Tibial artery (tissue), 4 donors: ENCODE measurements around the gene YTHDF1.
"Not testable (repeated sequence)": the region's sequence is repeated elsewhere in the genome, so short reads cannot be mapped to it uniquely, and the experiment has no call there.

Source experiments
- DNase-seq, 2 donors: peaks; one replicate each; pipeline ENCODE4 v3.0.0-alpha.2; 2019
- H3K27ac ChIP-seq, 2 donors: fragments of 200-600 bp; sonication (generic) in 1 of 2; 1 replicate in 1 of 2; 2 replicates in 1 of 2; pipeline ENCODE4 v1.5.1; 2018 to 2019; ENCODE audit warnings: mild to moderate bottlenecking in 1 of 2
- H3K27me3 ChIP-seq, 2 donors: fragments of 200-600 bp; sonication (generic) in 1 of 2; one replicate each; pipeline versions ENCODE4 v1.5.1 to v1.6.0; 2016 to 2019
- H3K36me3 ChIP-seq, 3 donors: fragments of 200-600 bp; sonication (generic) in 2 of 3; one replicate each; pipeline ENCODE4 v1.5.1; 2016 to 2019; ENCODE audit warnings: mild to moderate bottlenecking in 2 of 3
- H3K4me1 ChIP-seq, 4 donors: fragments of 200-600 bp; sonication (generic) in 2 of 4; 1 replicate in 3 of 4; 2 replicates in 1 of 4; pipeline ENCODE4 v1.5.1; 2016 to 2019
- H3K4me3 ChIP-seq, 2 donors: fragments of 200-600 bp; sonication (generic) in 1 of 2; 1 replicate in 1 of 2; 2 replicates in 1 of 2; pipeline ENCODE4 v1.5.1; 2018 to 2019; ENCODE audit warnings: mild to moderate bottlenecking in 2 of 2
- H3K9me3 ChIP-seq, 3 donors: fragments of 200-600 bp; sonication (generic) in 1 of 3; one replicate each; pipeline ENCODE4 v1.5.1; 2016 to 2019
- intact Hi-C: fragments of 100-400 bp; cut with DNase I; formaldehyde crosslinking; loops from one replicate; pipeline ENCODE4 v1.15.0; 2023; ENCODE audit warnings: low total_unique reads
- TF ChIP-seq, protein P1 (sequence below), 2 experiments: fragments of 200-600 bp in 1 of 2; fragments of 450-650 bp in 1 of 2; IDR thresholded peaks; one replicate each; pipeline ENCODE4 v1.5.1; 2017 to 2019; ENCODE audit warnings: antibody characterized with exemption in 2 of 2, mild to moderate bottlenecking in 1 of 2, moderate library complexity in 1 of 2

Gene YTHDF1

DNA sequence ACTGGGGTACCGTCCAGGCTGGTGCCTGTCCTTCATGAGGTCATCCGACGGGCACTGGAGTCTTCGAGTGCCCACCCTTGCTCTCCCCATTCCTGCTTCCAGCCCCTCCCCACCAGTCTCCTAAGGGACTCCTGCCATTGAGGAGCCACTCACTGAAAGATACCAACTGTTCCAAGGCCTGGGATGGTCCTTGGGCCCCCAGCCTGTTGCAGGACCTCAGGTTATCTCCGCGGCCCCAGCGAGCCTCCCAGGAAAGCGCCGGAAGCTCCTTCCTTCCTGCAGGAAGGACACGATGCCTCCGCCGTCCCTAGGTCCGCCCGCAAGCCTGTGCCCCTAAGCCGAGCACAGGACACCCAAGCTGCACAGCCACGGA is 37.1 kb upstream of the YTHDF1 start:
- intact Hi-C loops = no loop called here
- Histone ChIP-seq H3K9me3 (no peaks in the 10 kb centered on the region), H3K27me3 (peaks cover 0 to 92% of the 10 kb centered on the region in 2 donors), H3K4me3 (peak overlapping the region in 1 of 2 donors; percentile 35), H3K27ac (no peak overlapping the region), H3K36me3 (no peaks in the 10 kb centered on the region), H3K4me1 (peaks cover 0 to 22% (median 16%) of the 10 kb centered on the region in 4 donors)
- TF ChIP-seq, protein P1, sequence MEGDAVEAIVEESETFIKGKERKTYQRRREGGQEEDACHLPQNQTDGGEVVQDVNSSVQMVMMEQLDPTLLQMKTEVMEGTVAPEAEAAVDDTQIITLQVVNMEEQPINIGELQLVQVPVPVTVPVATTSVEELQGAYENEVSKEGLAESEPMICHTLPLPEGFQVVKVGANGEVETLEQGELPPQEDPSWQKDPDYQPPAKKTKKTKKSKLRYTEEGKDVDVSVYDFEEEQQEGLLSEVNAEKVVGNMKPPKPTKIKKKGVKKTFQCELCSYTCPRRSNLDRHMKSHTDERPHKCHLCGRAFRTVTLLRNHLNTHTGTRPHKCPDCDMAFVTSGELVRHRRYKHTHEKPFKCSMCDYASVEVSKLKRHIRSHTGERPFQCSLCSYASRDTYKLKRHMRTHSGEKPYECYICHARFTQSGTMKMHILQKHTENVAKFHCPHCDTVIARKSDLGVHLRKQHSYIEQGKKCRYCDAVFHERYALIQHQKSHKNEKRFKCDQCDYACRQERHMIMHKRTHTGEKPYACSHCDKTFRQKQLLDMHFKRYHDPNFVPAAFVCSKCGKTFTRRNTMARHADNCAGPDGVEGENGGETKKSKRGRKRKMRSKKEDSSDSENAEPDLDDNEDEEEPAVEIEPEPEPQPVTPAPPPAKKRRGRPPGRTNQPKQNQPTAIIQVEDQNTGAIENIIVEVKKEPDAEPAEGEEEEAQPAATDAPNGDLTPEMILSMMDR (IDR thresholded peaks at IDR 0.05) = no peak
- DNase-seq = no peak

DNA sequence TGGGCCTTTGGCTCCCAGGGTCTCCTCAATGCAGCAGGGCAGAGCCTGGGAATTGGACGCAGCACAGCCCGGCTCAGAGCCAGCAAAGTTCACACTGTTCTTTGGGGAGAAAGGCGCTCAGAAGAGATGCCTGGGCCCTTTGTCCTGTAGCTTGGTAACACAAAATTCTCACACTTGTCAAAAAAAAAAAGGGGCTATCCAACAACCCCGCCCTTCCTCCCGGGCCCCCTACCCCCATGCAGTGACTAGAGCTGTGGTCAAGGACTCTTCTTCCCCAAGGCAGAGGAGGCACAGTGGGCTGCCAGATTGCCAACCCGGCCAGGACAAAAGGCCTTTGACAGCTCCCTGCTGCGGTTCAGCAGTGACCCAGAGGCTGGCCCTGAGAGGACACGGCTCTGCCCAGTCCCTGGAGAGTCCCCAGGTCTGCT is 36.4 kb upstream of the YTHDF1 start:
- intact Hi-C loops = no loop called here
- Histone ChIP-seq H3K9me3 (no peaks in the 10 kb centered on the region), H3K4me3 (no peak overlapping the region), H3K4me1 (peaks cover 0 to 22% (median 16%) of the 10 kb centered on the region in 4 donors), H3K27ac (no peak overlapping the region), H3K36me3 (no peaks in the 10 kb centered on the region), H3K27me3 (peaks cover 0 to 96% of the 10 kb centered on the region in 2 donors)
- DNase-seq = no peak
- TF ChIP-seq, protein P1 (IDR thresholded peaks at IDR 0.05) = no peak

DNA sequence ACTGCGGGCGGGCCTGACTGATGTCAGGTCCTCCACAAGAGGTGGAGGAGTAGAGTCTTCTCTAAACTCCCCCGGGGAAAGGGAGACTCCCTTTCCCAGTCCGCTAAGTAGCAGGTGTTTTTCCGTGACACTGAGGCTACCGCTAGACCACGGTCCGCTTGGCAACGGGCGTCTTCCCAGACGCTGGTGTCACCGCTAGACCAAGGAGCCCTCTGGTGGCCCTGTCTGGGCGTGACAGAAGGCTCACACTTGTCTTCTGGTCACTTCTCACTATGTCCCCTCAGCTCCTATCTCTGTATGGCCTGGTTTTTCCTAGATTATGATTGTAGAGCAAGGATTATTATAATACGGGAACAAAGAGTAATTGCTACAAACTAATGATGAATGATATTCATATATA is 35.4 kb upstream of the YTHDF1 start:
- intact Hi-C loops, DNase-seq: not testable (repeated sequence)

GRCh38 chr20:63249891-63250290 is 34.0 kb upstream of the YTHDF1 start:
- DNase-seq = no peak
- Histone ChIP-seq H3K4me3 (no peak overlapping the region), H3K36me3 (no peaks in the 10 kb centered on the region), H3K27me3 (peaks cover 0 to 96% of the 10 kb centered on the region in 2 donors), H3K4me1 (peaks cover 0 to 22% (median 16%) of the 10 kb centered on the region in 4 donors), H3K27ac (no peak overlapping the region), H3K9me3 (no peaks in the 10 kb centered on the region)
- TF ChIP-seq, protein P1 (IDR thresholded peaks at IDR 0.05) = no peak
- intact Hi-C loops = no loop called here

More for the DNA sequence above, 35.4 kb upstream of the YTHDF1 start:
- Histone ChIP-seq H3K27me3 (peaks cover 0 to 97% of the 10 kb centered on the region in 2 donors), H3K4me1 (peaks cover 0 to 25% (median 16%) of the 10 kb centered on the region in 4 donors)
- not testable (repeated sequence) for H3K36me3 ChIP-seq, H3K4me3 ChIP-seq, H3K9me3 ChIP-seq, H3K27ac ChIP-seq

DNA sequence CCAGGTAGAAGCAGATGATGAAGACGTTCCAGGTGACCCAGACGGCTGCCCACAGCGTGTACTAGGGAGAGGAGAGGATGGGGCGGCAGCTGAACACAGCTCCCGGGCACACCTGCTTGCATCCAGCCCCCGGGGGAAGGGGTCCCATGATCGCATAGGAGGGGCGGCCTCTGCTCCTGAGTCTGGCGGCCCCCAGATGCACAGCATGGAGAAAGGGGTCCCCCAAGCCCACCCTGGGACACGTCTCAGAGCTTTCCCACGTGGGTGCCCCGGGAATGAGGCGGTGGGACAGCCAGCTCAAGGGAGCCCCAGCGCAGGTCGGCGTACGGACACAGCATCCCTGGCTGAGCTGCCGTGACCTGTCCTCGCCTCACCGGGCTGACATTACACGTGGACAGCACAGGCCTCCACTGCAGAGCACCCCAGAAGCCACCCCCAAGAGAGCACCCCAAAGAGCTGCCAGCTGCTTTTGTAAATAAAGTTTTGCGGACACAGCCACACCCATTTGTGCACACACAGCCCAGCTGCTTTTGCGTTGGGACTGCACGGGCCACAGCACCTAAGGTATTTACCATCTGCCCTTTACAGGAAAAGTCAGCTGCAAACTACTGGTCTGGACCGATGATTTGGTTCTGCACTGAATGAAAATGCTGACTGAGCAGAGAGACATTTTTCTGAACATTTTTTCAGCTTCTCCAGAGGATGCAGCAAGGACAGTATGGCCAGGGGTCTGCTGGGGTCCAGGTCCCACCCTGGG is 33.1 kb upstream of the YTHDF1 start:
- Histone ChIP-seq H3K27me3 (peaks cover 0 to 96% of the 10 kb centered on the region in 2 donors), H3K9me3 (no peaks in the 10 kb centered on the region), H3K4me1 (peaks cover 0 to 13% (median 9%) of the 10 kb centered on the region in 4 donors), H3K27ac (no peak overlapping the region), H3K4me3 (no peak overlapping the region), H3K36me3 (no peaks in the 10 kb centered on the region)
- TF ChIP-seq, protein P1 (IDR thresholded peaks at IDR 0.05) = no peak
- DNase-seq = no peak
- intact Hi-C loops = no loop called here

DNA sequence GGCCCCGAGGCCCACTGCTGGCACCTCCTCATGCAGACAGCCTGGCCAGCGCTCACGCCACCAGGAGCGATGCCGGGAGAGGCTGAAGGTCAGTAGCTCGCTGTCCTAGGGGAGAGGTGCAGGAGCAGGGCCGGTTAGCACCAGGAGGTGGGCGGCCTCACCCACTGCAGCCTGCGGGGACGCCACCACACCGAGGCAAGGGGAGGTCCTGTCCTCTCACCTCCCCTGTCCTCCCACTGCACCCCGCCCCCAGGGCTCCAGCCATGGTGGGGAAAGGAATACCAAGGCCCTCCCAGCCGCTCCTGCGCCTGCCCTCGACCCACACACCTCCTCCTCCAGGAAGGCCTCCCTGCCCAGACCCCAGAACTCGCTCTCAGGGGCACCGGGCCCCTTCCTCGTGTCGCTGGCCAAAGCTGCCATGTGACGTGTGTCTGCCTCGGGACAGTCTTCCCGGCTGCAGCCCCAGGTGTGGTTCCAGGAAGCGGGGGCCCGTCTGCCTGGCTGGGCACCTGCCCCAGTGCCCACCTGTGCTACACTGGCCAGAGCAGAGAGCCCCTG is 31.8 kb upstream of the YTHDF1 start:
- H3K36me3 ChIP-seq = no peaks in the 10 kb centered on the region
- H3K4me1 ChIP-seq = peaks cover 0 to 3% (median 0%) of the 10 kb centered on the region in 4 donors
- no peaks in the 10 kb centered on the region for H3K9me3 ChIP-seq
- no peak overlapping the region for H3K27ac ChIP-seq
- peaks cover 0 to 95% of the 10 kb centered on the region in 2 donors for H3K27me3 ChIP-seq
- no peak overlapping the region for H3K4me3 ChIP-seq
- intact Hi-C loops = no loop called here
- TF ChIP-seq, protein P1 (IDR thresholded peaks at IDR 0.05) = no peak
- no peak for DNase-seq
